HG03135 (cell line): ENCODE data around the gene BCL6.

ENCODE experiments used
- ATAC-seq: cut with Tn5 transposase; IDR thresholded peaks from one replicate; pipeline ENCODE4 v1.9.1; 2021; ENCODE audit warnings: mild to moderate bottlenecking, moderate library complexity; ENCODE audit not compliant: unreplicated experiment

The BCL6 gene

GRCh38 chr3:187739561-187740332 is 5.5 kb downstream of the BCL6 start:
- peak; percentile 58 for ATAC-seq

- ATAC-seq = no peak
Measured at GRCh38 chr3:187739094-187739560, 6.1 kb downstream of the BCL6 start.

- peak; percentile 47 for ATAC-seq
Measured at GRCh38 chr3:187738331-187739093, 6.8 kb downstream of the BCL6 start.

GRCh38 chr3:187738071-187738330 is 7.3 kb downstream of the BCL6 start:
- ATAC-seq = no peak

- no peak for ATAC-seq
Measured at GRCh38 chr3:187737368-187738070, 7.7 kb downstream of the BCL6 start.

- no peak for ATAC-seq
Measured at GRCh38 chr3:187737006-187737367, 8.3 kb downstream of the BCL6 start.

GRCh38 chr3:187736418-187736871 is 8.8 kb downstream of the BCL6 start:
- no peak for ATAC-seq

GRCh38 chr3:187735837-187736236 is 9.4 kb downstream of the BCL6 start:
- no peak for ATAC-seq

- ATAC-seq = no peak
Measured at GRCh38 chr3:187735383-187735782, 9.9 kb downstream of the BCL6 start.

- ATAC-seq = no peak
Measured at GRCh38 chr3:187734841-187735240, 10.4 kb downstream of the BCL6 start.

- no peak for ATAC-seq
Measured at GRCh38 chr3:187733371-187733770, 11.9 kb downstream of the BCL6 start.

- no peak for ATAC-seq
Measured at GRCh38 chr3:187729598-187729997, 15.7 kb downstream of the BCL6 start.

GRCh38 chr3:187728940-187729583 is 16.2 kb downstream of the BCL6 start:
- ATAC-seq = no peak

- no peak for ATAC-seq
Measured at GRCh38 chr3:187728248-187728647, 17.0 kb downstream of the BCL6 start.

GRCh38 chr3:187726564-187726963 is 18.7 kb downstream of the BCL6 start:
- no peak for ATAC-seq

GRCh38 chr3:187725653-187726370 is 19.5 kb downstream of the BCL6 start:
- no peak for ATAC-seq

- no peak for ATAC-seq
Measured at GRCh38 chr3:187725224-187725623, 20.0 kb downstream of the BCL6 start.

GRCh38 chr3:187722206-187722612 is 23.1 kb downstream of the BCL6 start:
- no peak for ATAC-seq

- no peak for ATAC-seq
Measured at GRCh38 chr3:187721055-187721454, 24.2 kb downstream of the BCL6 start.

- ATAC-seq = no peak
Measured at GRCh38 chr3:187720337-187720670, 25.0 kb downstream of the BCL6 start.
